ENCODE data around the gene NLN. TPM values are rescaled to one million over a fixed set of nuclear protein-coding genes. Genes with fewer than 3 reads are reported as not detected.
"Not testable (repeated sequence)": the region's sequence is repeated elsewhere in the genome, so short reads cannot be mapped to it uniquely, and the experiment has no call there.

NLN gene
- total RNA-seq, 5 donors from 2014 or later (not counting 1 experiment from before 2014, with no cell fraction given), result 1.5 to 7.6 (median 4.1) TPM

- H3K4me3 ChIP-seq (ENCODE audit: control insufficient read depth in 1 of 2, extremely low read depth in 1 of 2, low read length in 1 of 2); H3K27me3 ChIP-seq (replicated peaks in 1 of 2; ENCODE audit: control insufficient read depth in 2 of 2, extremely low read depth in 1 of 2, insufficient read depth in 2 of 2, low read length in 1 of 2); H3K4me1 ChIP-seq (ENCODE audit: control insufficient read depth in 1 of 2, extremely low read depth in 1 of 2, insufficient read depth in 2 of 2, low read length in 2 of 2); CTCF ChIA-PET; H3K36me3 ChIP-seq (ENCODE audit: control insufficient read depth in 2 of 2, extremely low read depth in 1 of 2, insufficient read depth in 1 of 2, low read length in 1 of 2); POLR2A ChIA-PET; H3K36me3 Mint-ChIP-seq; H3K9me3 ChIP-seq; DNase-seq; H3K27me3 Mint-ChIP-seq; ATAC-seq (replicated peaks in 1 of 4); H3K27ac Mint-ChIP-seq; H3K4me1 Mint-ChIP-seq; H3K4me3 Mint-ChIP-seq; H3K27ac ChIP-seq (ENCODE audit: low read length): not testable (repeated sequence)
- H3K9me3 Mint-ChIP-seq, result peaks cover 5 to 15% (median 13%) of the 10 kb centered on the region in 3 donors
- WGBS (ENCODE audit: insufficient coverage), result 100% methylated on average over 2 of the region's 5 CpGs
These were observed 125.0 kb downstream of the NLN start for GRCh38 chr5:65847019-65847418.

- H3K36me3 ChIP-seq (ENCODE audit: control insufficient read depth in 2 of 2, extremely low read depth in 1 of 2, insufficient read depth in 1 of 2, low read length in 1 of 2); ATAC-seq (replicated peaks in 1 of 4); H3K4me3 Mint-ChIP-seq; H3K4me1 Mint-ChIP-seq; H3K4me1 ChIP-seq (ENCODE audit: control insufficient read depth in 1 of 2, extremely low read depth in 1 of 2, insufficient read depth in 2 of 2, low read length in 2 of 2); DNase-seq; H3K27me3 ChIP-seq (replicated peaks in 1 of 2; ENCODE audit: control insufficient read depth in 2 of 2, extremely low read depth in 1 of 2, insufficient read depth in 2 of 2, low read length in 1 of 2); H3K4me3 ChIP-seq (ENCODE audit: control insufficient read depth in 1 of 2, extremely low read depth in 1 of 2, low read length in 1 of 2); H3K27me3 Mint-ChIP-seq; H3K27ac Mint-ChIP-seq; H3K36me3 Mint-ChIP-seq; H3K27ac ChIP-seq (ENCODE audit: low read length); H3K9me3 ChIP-seq; CTCF ChIA-PET: not testable (repeated sequence)
- H3K9me3 Mint-ChIP-seq, result peaks cover 5 to 15% (median 13%) of the 10 kb centered on the region in 3 donors
- no CpG with 5 or more reads among the region's 1 CpG for WGBS (ENCODE audit: insufficient coverage)
- POLR2A ChIA-PET, result interaction anchor here (0.6 kb wide), 2 partner anchors 15 to 1048 kb away, joined by 4 to 7 read pairs; no protein-coding TSS in a partner anchor
These were observed 127.9 kb downstream of the NLN start for GRCh38 chr5:65849918-65850317.

GRCh38 chr5:65854925-65855324 is 132.9 kb downstream of the NLN start:
- Histone ChIP-seq H3K4me1 (ENCODE audit: control insufficient read depth in 1 of 2, extremely low read depth in 1 of 2, insufficient read depth in 2 of 2, low read length in 2 of 2) (no peaks in the 10 kb centered on the region), H3K27ac (ENCODE audit: low read length) (no peak overlapping the region), H3K4me3 (ENCODE audit: control insufficient read depth in 1 of 2, extremely low read depth in 1 of 2, low read length in 1 of 2) (no peak overlapping the region), H3K9me3 (no peaks in the 10 kb centered on the region), H3K36me3 (ENCODE audit: control insufficient read depth in 2 of 2, extremely low read depth in 1 of 2, insufficient read depth in 1 of 2, low read length in 1 of 2) (no peaks in the 10 kb centered on the region), H3K27me3 (replicated peaks in 1 of 2; ENCODE audit: control insufficient read depth in 2 of 2, extremely low read depth in 1 of 2, insufficient read depth in 2 of 2, low read length in 1 of 2) (peaks cover 0 to 5% of the 10 kb centered on the region in 2 experiments)
- Mint-ChIP-seq H3K9me3 (peaks cover 5 to 13% (median 9%) of the 10 kb centered on the region in 3 donors), H3K27ac (no peak overlapping the region), H3K4me3 (no peak overlapping the region), H3K4me1 (no peaks in the 10 kb centered on the region), H3K27me3 (no peaks in the 10 kb centered on the region), H3K36me3 (no peaks in the 10 kb centered on the region)
- no CpG with 5 or more reads among the region's 2 CpGs for WGBS (ENCODE audit: insufficient coverage)
- DNase-seq (no peak), ATAC-seq (replicated peaks in 1 of 4) (no peak)
- CTCF ChIA-PET, result no interaction called here
- POLR2A ChIA-PET, result no interaction called here

GRCh38 chr5:65855766-65856315 is 133.8 kb downstream of the NLN start:
- Histone ChIP-seq H3K9me3 (no peaks in the 10 kb centered on the region), H3K36me3 (ENCODE audit: control insufficient read depth in 2 of 2, extremely low read depth in 1 of 2, insufficient read depth in 1 of 2, low read length in 1 of 2) (no peaks in the 10 kb centered on the region), H3K27ac (ENCODE audit: low read length) (no peak overlapping the region), H3K4me3 (ENCODE audit: control insufficient read depth in 1 of 2, extremely low read depth in 1 of 2, low read length in 1 of 2) (no peak overlapping the region), H3K4me1 (ENCODE audit: control insufficient read depth in 1 of 2, extremely low read depth in 1 of 2, insufficient read depth in 2 of 2, low read length in 2 of 2) (no peaks in the 10 kb centered on the region), H3K27me3 (replicated peaks in 1 of 2; ENCODE audit: control insufficient read depth in 2 of 2, extremely low read depth in 1 of 2, insufficient read depth in 2 of 2, low read length in 1 of 2) (peaks cover 0 to 5% of the 10 kb centered on the region in 2 experiments)
- Mint-ChIP-seq H3K9me3 (peaks cover 5 to 10% (median 5%) of the 10 kb centered on the region in 3 donors), H3K27me3 (no peaks in the 10 kb centered on the region), H3K4me3 (no peak overlapping the region), H3K36me3 (no peaks in the 10 kb centered on the region), H3K4me1 (no peaks in the 10 kb centered on the region), H3K27ac (no peak overlapping the region)
- POLR2A ChIA-PET, result no interaction called here
- ATAC-seq (replicated peaks in 1 of 4) (no peak), DNase-seq (no peak)
- CTCF ChIA-PET, result no interaction called here

- DNase-seq (no peak), ATAC-seq (replicated peaks in 1 of 4) (no peak)
- no peaks in the 10 kb centered on the region for H3K36me3 ChIP-seq (ENCODE audit: control insufficient read depth in 2 of 2, extremely low read depth in 1 of 2, insufficient read depth in 1 of 2, low read length in 1 of 2)
- Mint-ChIP-seq H3K27me3 (no peaks in the 10 kb centered on the region), H3K27ac (no peak overlapping the region), H3K4me3 (no peak overlapping the region), H3K4me1 (no peaks in the 10 kb centered on the region), H3K9me3 (peaks cover under 1 to 5% (median 2%) of the 10 kb centered on the region in 3 donors), H3K36me3 (no peaks in the 10 kb centered on the region)
- no peak overlapping the region for H3K4me3 ChIP-seq (ENCODE audit: control insufficient read depth in 1 of 2, extremely low read depth in 1 of 2, low read length in 1 of 2)
- H3K27ac ChIP-seq (ENCODE audit: low read length), result no peak overlapping the region
- no peaks in the 10 kb centered on the region for H3K4me1 ChIP-seq (ENCODE audit: control insufficient read depth in 1 of 2, extremely low read depth in 1 of 2, insufficient read depth in 2 of 2, low read length in 2 of 2)
- CTCF ChIA-PET, result no interaction called here
- no peaks in the 10 kb centered on the region for H3K9me3 ChIP-seq
- WGBS (ENCODE audit: insufficient coverage), result 100% methylated on average over 3 of the region's 5 CpGs
- H3K27me3 ChIP-seq (replicated peaks in 1 of 2; ENCODE audit: control insufficient read depth in 2 of 2, extremely low read depth in 1 of 2, insufficient read depth in 2 of 2, low read length in 1 of 2), result peaks cover 0 to 5% of the 10 kb centered on the region in 2 experiments
- POLR2A ChIA-PET, result no interaction called here
These were observed 134.5 kb downstream of the NLN start for GRCh38 chr5:65856520-65856919.

- H3K36me3 ChIP-seq (ENCODE audit: control insufficient read depth in 2 of 2, extremely low read depth in 1 of 2, insufficient read depth in 1 of 2, low read length in 1 of 2), result no peaks in the 10 kb centered on the region
- H3K27ac ChIP-seq (ENCODE audit: low read length), result no peak overlapping the region
- ATAC-seq (replicated peaks in 1 of 4) (no peak), DNase-seq (no peak)
- Mint-ChIP-seq H3K27ac (no peak overlapping the region), H3K36me3 (no peaks in the 10 kb centered on the region), H3K9me3 (no peaks in the 10 kb centered on the region), H3K27me3 (no peaks in the 10 kb centered on the region), H3K4me3 (no peak overlapping the region), H3K4me1 (peaks cover 4 to 12% (median 6%) of the 10 kb centered on the region in 3 donors)
- peaks cover 0 to under 1% of the 10 kb centered on the region in 2 experiments for H3K27me3 ChIP-seq (replicated peaks in 1 of 2; ENCODE audit: control insufficient read depth in 2 of 2, extremely low read depth in 1 of 2, insufficient read depth in 2 of 2, low read length in 1 of 2)
- 71% methylated on average over 1 of the region's 3 CpGs for WGBS (ENCODE audit: insufficient coverage)
- no peaks in the 10 kb centered on the region for H3K4me1 ChIP-seq (ENCODE audit: control insufficient read depth in 1 of 2, extremely low read depth in 1 of 2, insufficient read depth in 2 of 2, low read length in 2 of 2)
- ChIA-PET POLR2A (interaction anchor here (0.5 to 0.6 kb wide), 2 partner anchors 14 to 110 kb away, joined by 3 to 5 read pairs; no protein-coding TSS in a partner anchor), CTCF (interaction anchor here in 1 of 2 donors (0.5 kb wide), 1 partner anchor 130 kb away, joined by 5 read pairs; no protein-coding TSS in a partner anchor)
- no peaks in the 10 kb centered on the region for H3K9me3 ChIP-seq
- no peak overlapping the region for H3K4me3 ChIP-seq (ENCODE audit: control insufficient read depth in 1 of 2, extremely low read depth in 1 of 2, low read length in 1 of 2)
These were observed 136.3 kb downstream of the NLN start for GRCh38 chr5:65858316-65858715.

All from T-cell (primary cell).